ENCODE results near the gene ERMP1. TPM values are rescaled to one million over a fixed set of nuclear protein-coding genes. Genes with fewer than 3 reads are reported as not detected.
A peak's percentile ranks its signal among the peaks of the same experiment; 100 is the strongest.

ERMP1 gene
- total RNA-seq (2021; fragmentation: NEBNext Ultra II Directional; extraction: Animal tissue kit (Norgen Biotek cat#: 25700)) (16.5 and 16.7 TPM in 2 replicates), polyA plus RNA-seq (2011; rRNA removed) (8.3 and 12.8 TPM in 2 replicates), polyA minus RNA-seq (2011; rRNA and poly(A)+ RNA removed) (25.8 and 34.7 TPM in 2 replicates)
- polyA plus RNA-seq (2011; cell fraction: cytosol; rRNA removed) = 12.4 TPM
- polyA plus RNA-seq (2011; cell fraction: nucleus; rRNA removed) = 9.4 TPM
- 11.0 to 15.0 TPM (median 13.3 TPM) in 4 replicates for polyA plus RNA-seq (2012, experiment 1 of 2)
- polyA plus RNA-seq (2012, experiment 2 of 2) = 0.96 TPM
- polyA plus RNA-seq (2013, experiment 1 of 2) = 19.5 TPM
- polyA plus RNA-seq (2013, experiment 2 of 2) = 18.8 TPM
- 10.8 TPM for polyA minus RNA-seq (2011; cell fraction: cytosol; rRNA and poly(A)+ RNA removed)
- 16.9 TPM for polyA minus RNA-seq (2011; cell fraction: nucleus; rRNA and poly(A)+ RNA removed)
- long read RNA-seq, experiment 1, partial matches to known transcripts = 2 of 20 reads
- long read RNA-seq, experiment 1, other reads (novel, unspliced or antisense) = 17 of 20 reads
- long read RNA-seq, experiment 2, partial matches to known transcripts = 1 of 1 reads
- long read RNA-seq, experiment 2, other reads (novel, unspliced or antisense) = 0 of 1 reads

GRCh38 chr9:5832538-5833529 lies at the start of gene ERMP1:
Gene ERMP1 (minus strand): TSS chr9:5833117. CDS start chr9:5833027, 90 bp downstream.
- peak within 1 kb of the TSS; percentile 89 for H3K18ac ChIP-seq (ENCODE audit: extremely low read depth, low read length)
- 5% methylated on average over 56 of the region's 95 CpGs; no CpG with 5 or more reads in 1 of the 2 experiments for whole genome bisulfite sequencing, 2 experiments (ENCODE audit: extremely low coverage in 1 of 2, insufficient coverage in 1 of 2, insufficient read length in 1 of 2, insufficient replicate concordance in 2 of 2, low coverage in 1 of 2, low lambda C conversion rate in 2 of 2, missing lambda C conversion rate in 1 of 2)
- no peak within 1 kb of the TSS for H2AK5ac ChIP-seq (ENCODE audit: low read depth, low read length)
- H3K79me1 ChIP-seq (ENCODE audit: low read depth, low read length) = no peaks in the 10 kb centered on the region
- H3K23me2 ChIP-seq (ENCODE audit: low read depth, low read length) = peaks cover 8% of the 10 kb centered on the region
- H4K91ac ChIP-seq (replicated peaks; ENCODE audit: insufficient read length, low read length) = peak within 1 kb of the TSS; percentile 82
- H3K27ac ChIP-seq (ENCODE audit: low read depth, low read length) = no peak within 1 kb of the TSS; the same call in 1 of the 2 replicates
- no peak within 1 kb of the TSS for H2BK20ac ChIP-seq (ENCODE audit: low read length)
- peak within 1 kb of the TSS; percentile 42 to 91 (median 70) for H3K9ac ChIP-seq (replicated peaks in 1 of 4; ENCODE audit: extremely low read depth in 1 of 4, low read depth in 3 of 4, low read length in 3 of 4)
- H3K27me3 ChIP-seq (replicated peaks in 1 of 4; ENCODE audit: control insufficient read depth in 3 of 4, extremely low read depth in 1 of 4, insufficient read depth in 3 of 4, low read length in 3 of 4) = no peaks in the 10 kb centered on the region; a peak in 1 of 7 replicates
- H3K4me2 ChIP-seq (ENCODE audit: insufficient read depth in 1 of 2, low read depth in 2 of 2, low read length in 2 of 2) = peak within 1 kb of the TSS; percentile 77 to 81
- no peak within 1 kb of the TSS for H3K23ac ChIP-seq (ENCODE audit: insufficient read length)
- H4K20me1 ChIP-seq (replicated peaks in 1 of 2; ENCODE audit: control insufficient read depth in 1 of 2, insufficient read depth in 2 of 2, low read length in 2 of 2) = peaks cover 0 to 2% of the 10 kb centered on the region in 2 experiments
- H4K8ac ChIP-seq (ENCODE audit: extremely low read depth, insufficient read depth, low read length) = peak within 1 kb of the TSS; percentile 89
- no peak within 1 kb of the TSS for H3K4ac ChIP-seq (replicated peaks; ENCODE audit: insufficient read length, low read depth, low read length)
- H3K56ac ChIP-seq (replicated peaks; ENCODE audit: insufficient read length, low read depth, low read length) = peak within 1 kb of the TSS; percentile 33
- ChIA-PET CTCF (ENCODE audit: partially characterized antibody) (interaction anchor here (0.7 to 3.4 kb wide), 14 partner anchors 9 to 93 kb away, joined by 3 to 12 read pairs (median 4); no protein-coding TSS in a partner anchor), POLR2A (ENCODE audit: partially characterized antibody) (interaction anchor here (1.0 to 2.0 kb wide), 2 partner anchors 37 to 175 kb away, joined by 4 read pairs; a partner anchor contains a TSS)
- peak within 1 kb of the TSS; percentile 73; the same call in 1 of the 2 replicates for H2BK5ac ChIP-seq (ENCODE audit: low read depth, low read length)
- H2BK120ac ChIP-seq (replicated peaks; ENCODE audit: low read depth, low read length) = no peak within 1 kb of the TSS
- no peaks in the 10 kb centered on the region for H3K9me3 ChIP-seq (ENCODE audit: insufficient read depth in 2 of 2, low read depth in 1 of 2, low read length in 1 of 2)
- H3K14ac ChIP-seq (ENCODE audit: insufficient read length) = no peak within 1 kb of the TSS
- FAIRE-seq (no peak), DNase-seq (ENCODE audit: low read depth in 1 of 2, low spot score in 2 of 2) (peak; percentile 51 to 96)
- H3K4me1 ChIP-seq (replicated peaks in 1 of 4; ENCODE audit: control insufficient read depth in 3 of 4, insufficient read depth in 4 of 4, low read length in 3 of 4) = peaks cover 0 to 9% (median 4%) of the 10 kb centered on the region in 4 experiments; a peak in 4 of 7 replicates
- H3K36me3 ChIP-seq (ENCODE audit: control insufficient read depth in 2 of 4, insufficient read depth in 4 of 4, low read length in 3 of 4) = no peaks in the 10 kb centered on the region; a peak in 1 of 8 replicates
- peak within 1 kb of the TSS; percentile 45 for H4K5ac ChIP-seq (ENCODE audit: insufficient read length, low read depth, low read length)
- H3K4me3 ChIP-seq (ENCODE audit: extremely low read depth in 1 of 4, insufficient read depth in 2 of 4, low read depth in 3 of 4, low read length in 4 of 4) = peak within 1 kb of the TSS; percentile 49 to 79 (median 74)
- peaks cover 0 to 3% of the 10 kb centered on the region in 2 experiments; a peak in 1 of 4 replicates for H3K79me2 ChIP-seq (ENCODE audit: control insufficient read depth in 1 of 2, insufficient read depth in 2 of 2, low read length in 2 of 2)
- H2BK12ac ChIP-seq (ENCODE audit: low read depth, low read length) = 0 out of 2 replicates have a peak within 1 kb of the TSS, but pooled peaks have one; percentile 18
- 0 out of 2 replicates have a peak within 1 kb of the TSS, but pooled peaks have one; percentile 31 for H2BK15ac ChIP-seq (ENCODE audit: low read length)
- peak within 1 kb of the TSS; percentile 79 for H2AFZ ChIP-seq (ENCODE audit: low read length)
- TF ChIP-seq CTBP2 (IDR thresholded peaks at IDR 0.05; ENCODE audit: borderline replicate concordance, insufficient read depth, insufficient read length, low read length) (peak; percentile 35), EZH2 (IDR thresholded peaks at IDR 0.05; ENCODE audit: low read depth, low read length, severe bottlenecking) (peak; percentile 40), RAD21 (IDR thresholded peaks at IDR 0.05 in 1 of 2, conservative IDR thresholded peaks at IDR 0.05 in 1 of 2; ENCODE audit: low read depth in 2 of 2, low read length in 2 of 2) (peak; percentile 40 to 52; a peak in 3 of 4 replicates), PHF8 (conservative IDR thresholded peaks at IDR 0.05; ENCODE audit: low read depth, low read length) (peak; percentile 69; the same call in 1 of the 2 replicates), RBBP5 (IDR thresholded peaks at IDR 0.05; ENCODE audit: borderline replicate concordance, low read depth, low read length) (peak; percentile 94), CREB1 (IDR thresholded peaks at IDR 0.05) (peak; percentile 83)

Measured in H1 (cell line).